ENCODE results near the gene MEF2C. TPM values are rescaled to one million over a fixed set of nuclear protein-coding genes. Genes with fewer than 3 reads are reported as not detected.

MEF2C gene
- total and polyA plus RNA-seq, 7 donors, result 2.8 to 51.4 (median 32.1) TPM

DNA sequence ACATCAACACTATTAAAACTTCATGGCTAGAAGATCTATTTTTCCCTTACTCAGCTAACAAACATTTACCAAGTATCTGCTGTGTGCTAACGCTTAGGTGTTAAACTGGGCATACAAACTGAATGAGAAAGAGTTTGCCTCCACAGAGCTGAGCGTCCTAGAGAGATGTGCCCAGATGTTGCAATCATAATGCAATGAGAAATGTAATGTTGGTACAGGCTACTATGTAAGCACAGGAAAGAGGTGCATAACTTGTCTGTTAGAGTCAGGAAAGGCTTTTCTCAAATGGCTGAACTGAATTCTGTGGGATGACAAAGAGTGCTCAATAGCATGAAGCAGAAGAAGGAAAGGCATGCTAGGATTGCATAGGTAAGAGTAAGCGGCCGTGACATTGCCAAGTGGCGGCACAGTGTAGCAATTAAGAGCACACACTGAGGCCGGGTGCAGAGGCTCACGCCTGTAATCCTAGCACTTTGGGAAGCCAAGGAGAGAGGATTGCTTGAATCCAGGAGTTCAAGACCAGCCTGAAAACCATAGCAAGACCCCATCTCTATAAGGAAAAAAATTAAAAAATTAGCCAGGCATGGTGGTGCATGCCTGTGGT, 137.8 kb downstream of the MEF2C start:
- Histone ChIP-seq H3K9me3 (no peaks in the 10 kb centered on the region), H3K4me1 (peaks cover 0 to 4% (median 0%) of the 10 kb centered on the region in 4 donors), H3K4me3 (no peak overlapping the region), H3K27ac (no peak overlapping the region), H3K27me3 (no peaks in the 10 kb centered on the region), H3K36me3 (peaks cover 0 to 36% (median 0%) of the 10 kb centered on the region in 4 donors)
- WGBS, 2 donors, result 92% methylated on average over 7 of the region's 7 CpGs
- DNase-seq, result no peak
- intact Hi-C loops (cut with DNase I), result no loop called here
- TF ChIP-seq POLR2A (IDR thresholded peaks at IDR 0.05), result no peak
- TF ChIP-seq POLR2AphosphoS5 (IDR thresholded peaks at IDR 0.05), result no peak
- TF ChIP-seq, protein P1, sequence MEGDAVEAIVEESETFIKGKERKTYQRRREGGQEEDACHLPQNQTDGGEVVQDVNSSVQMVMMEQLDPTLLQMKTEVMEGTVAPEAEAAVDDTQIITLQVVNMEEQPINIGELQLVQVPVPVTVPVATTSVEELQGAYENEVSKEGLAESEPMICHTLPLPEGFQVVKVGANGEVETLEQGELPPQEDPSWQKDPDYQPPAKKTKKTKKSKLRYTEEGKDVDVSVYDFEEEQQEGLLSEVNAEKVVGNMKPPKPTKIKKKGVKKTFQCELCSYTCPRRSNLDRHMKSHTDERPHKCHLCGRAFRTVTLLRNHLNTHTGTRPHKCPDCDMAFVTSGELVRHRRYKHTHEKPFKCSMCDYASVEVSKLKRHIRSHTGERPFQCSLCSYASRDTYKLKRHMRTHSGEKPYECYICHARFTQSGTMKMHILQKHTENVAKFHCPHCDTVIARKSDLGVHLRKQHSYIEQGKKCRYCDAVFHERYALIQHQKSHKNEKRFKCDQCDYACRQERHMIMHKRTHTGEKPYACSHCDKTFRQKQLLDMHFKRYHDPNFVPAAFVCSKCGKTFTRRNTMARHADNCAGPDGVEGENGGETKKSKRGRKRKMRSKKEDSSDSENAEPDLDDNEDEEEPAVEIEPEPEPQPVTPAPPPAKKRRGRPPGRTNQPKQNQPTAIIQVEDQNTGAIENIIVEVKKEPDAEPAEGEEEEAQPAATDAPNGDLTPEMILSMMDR (IDR thresholded peaks at IDR 0.05), result no peak
- no peak for TF ChIP-seq EP300 (IDR thresholded peaks at IDR 0.05)

DNA sequence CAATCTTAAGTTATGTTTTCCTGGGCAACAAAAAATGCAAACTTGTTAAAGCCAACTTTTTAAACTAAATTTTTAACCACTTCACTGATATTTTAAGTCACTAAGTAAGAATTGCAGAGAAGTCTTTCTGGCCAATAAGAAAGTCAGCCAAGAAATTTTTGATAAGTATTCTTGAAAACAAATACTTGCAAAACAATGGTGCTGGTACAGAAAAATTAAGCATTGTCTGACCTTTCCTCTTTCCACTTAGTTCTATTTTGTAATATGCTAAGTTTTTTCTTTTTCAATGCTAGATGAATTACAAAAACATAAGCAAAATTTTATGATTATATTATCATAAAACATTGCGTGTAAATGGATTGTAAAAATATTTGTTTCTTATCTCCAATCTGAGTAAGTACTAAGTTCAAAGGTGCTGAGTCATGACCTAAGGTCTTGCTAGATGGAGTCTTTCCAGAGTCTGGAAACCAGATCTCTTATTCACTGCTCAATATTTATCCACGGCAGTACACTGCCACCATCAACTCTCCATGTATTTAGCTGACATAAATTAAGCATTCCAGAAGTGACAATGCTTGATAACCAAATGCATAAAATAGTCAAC, 139.7 kb downstream of the MEF2C start:
- WGBS, 2 donors, result 16 to 60% methylated on average over 2 of the region's 2 CpGs
- intact Hi-C loops (cut with DNase I), result no loop called here

DNA sequence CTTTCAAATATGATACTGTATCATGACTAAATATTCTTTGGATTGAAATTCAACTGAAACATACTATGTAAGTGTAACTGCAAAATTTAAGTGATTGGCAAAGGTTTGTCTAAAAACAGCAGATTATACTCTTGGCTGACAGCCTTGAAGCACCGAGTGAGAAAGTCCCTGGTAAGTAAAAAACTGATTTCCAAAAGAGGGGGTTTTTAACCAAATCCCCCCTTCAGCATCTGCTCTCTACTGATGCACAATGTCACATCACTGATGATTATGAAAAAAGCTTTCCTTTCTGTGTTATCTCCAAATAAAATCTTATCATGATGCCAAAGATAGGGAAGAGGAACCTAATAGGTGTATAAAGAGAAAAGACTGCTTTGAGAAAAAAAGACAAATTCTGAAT, 141.0 kb downstream of the MEF2C start:
- Histone ChIP-seq H3K36me3 (peaks cover 0 to 14% (median 2%) of the 10 kb centered on the region in 4 donors), H3K9me3 (no peaks in the 10 kb centered on the region), H3K27ac (no peak overlapping the region), H3K4me3 (no peak overlapping the region), H3K4me1 (peaks cover 0 to 4% (median under 1%) of the 10 kb centered on the region in 4 donors), H3K27me3 (no peaks in the 10 kb centered on the region)
- intact Hi-C loops (cut with DNase I), result no loop called here
- no peak for DNase-seq
- 61 to 82% methylated on average over 1 of the region's 1 CpG for WGBS, 2 donors
- TF ChIP-seq EP300 (IDR thresholded peaks at IDR 0.05) (no peak), POLR2AphosphoS5 (IDR thresholded peaks at IDR 0.05) (no peak), POLR2A (IDR thresholded peaks at IDR 0.05) (no peak)
- TF ChIP-seq, protein P1 (IDR thresholded peaks at IDR 0.05), result no peak

More for the DNA sequence above, 139.7 kb downstream of the MEF2C start:
- DNase-seq, result no peak
- Histone ChIP-seq H3K36me3 (peaks cover 0 to 22% (median 2%) of the 10 kb centered on the region in 4 donors), H3K4me3 (no peak overlapping the region), H3K27ac (no peak overlapping the region), H3K4me1 (peaks cover 0 to 4% (median 0%) of the 10 kb centered on the region in 4 donors), H3K27me3 (no peaks in the 10 kb centered on the region), H3K9me3 (no peaks in the 10 kb centered on the region)
- TF ChIP-seq EP300 (IDR thresholded peaks at IDR 0.05) (no peak), POLR2AphosphoS5 (IDR thresholded peaks at IDR 0.05) (no peak), POLR2A (IDR thresholded peaks at IDR 0.05) (no peak)
- TF ChIP-seq, protein P1 (IDR thresholded peaks at IDR 0.05), result no peak

DNA sequence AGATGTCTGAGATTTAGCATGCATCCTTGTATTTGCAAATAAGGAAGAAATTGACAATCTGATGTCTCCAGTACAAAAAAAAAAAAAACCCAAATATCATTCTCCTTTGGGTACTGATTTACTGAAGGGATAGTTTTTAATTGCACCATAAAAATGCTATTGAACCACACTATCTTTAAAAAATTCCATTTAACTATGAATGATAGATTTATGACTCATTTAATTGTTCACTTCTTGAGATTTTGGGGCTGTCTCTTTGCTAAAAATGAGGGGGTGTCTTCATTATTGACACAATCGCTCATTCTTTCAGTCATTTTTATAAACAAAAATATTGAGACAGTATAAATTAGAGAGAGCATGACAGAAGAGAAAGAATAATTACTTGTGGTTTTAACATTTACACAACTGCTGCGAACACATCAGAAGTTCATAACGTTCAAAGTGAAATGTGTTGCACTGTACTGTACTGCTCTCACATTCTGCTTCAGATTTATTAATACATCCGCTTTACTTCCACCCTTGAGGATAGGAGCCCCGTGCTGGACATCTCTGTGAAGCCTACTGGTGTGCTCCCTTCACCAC, 142.3 kb downstream of the MEF2C start:
- peaks cover 0 to 10% (median 5%) of the 10 kb centered on the region in 4 donors for H3K4me1 ChIP-seq
- 69 to 76% methylated on average over 5 of the region's 5 CpGs for WGBS, 2 donors

More for the DNA sequence above, 142.3 kb downstream of the MEF2C start:
- TF ChIP-seq, protein P1 (IDR thresholded peaks at IDR 0.05), result no peak
- no peak for TF ChIP-seq POLR2AphosphoS5 (IDR thresholded peaks at IDR 0.05)
- TF ChIP-seq POLR2A (IDR thresholded peaks at IDR 0.05), result no peak
- no peak for TF ChIP-seq EP300 (IDR thresholded peaks at IDR 0.05)
- Histone ChIP-seq H3K9me3 (no peaks in the 10 kb centered on the region), H3K27ac (no peak overlapping the region), H3K4me3 (no peak overlapping the region), H3K27me3 (no peaks in the 10 kb centered on the region), H3K36me3 (peaks cover 0 to 8% (median 2%) of the 10 kb centered on the region in 4 donors)
- intact Hi-C loops (cut with DNase I), result no loop called here
- DNase-seq, result no peak

All from sigmoid colon (tissue), 7 donors.